Smooth muscle cell (in vitro differentiated cells): ENCODE data around the gene MIB2. TPM values are rescaled to one million over a fixed set of nuclear protein-coding genes. Genes with fewer than 3 reads are reported as not detected.

Experiments
- DNase-seq: peaks from one replicate; lab custom pipeline; 2025; ENCODE audit not compliant: unreplicated experiment; lab: John Stamatoyannopoulos, UW
- H2AFZ ChIP-seq: fragments of 200-600 bp; sonication (generic); 2 replicates; pipeline ENCODE4 v1.6.0; 2016; ENCODE audit warnings: antibody characterized with exemption, low read depth, mild to moderate bottlenecking
- H3F3A ChIP-seq: fragments of 200-600 bp; sonication (generic); 2 replicates; pipeline ENCODE4 v1.6.0; 2017; ENCODE audit warnings: antibody characterized with exemption, low read depth
- H3K27ac ChIP-seq: fragments of 200-600 bp; sonication (generic); 2 replicates; pipeline ENCODE4 v1.5.1; 2016; ENCODE audit warnings: low read depth, mild to moderate bottlenecking
- H3K27me3 ChIP-seq: fragments of 200-600 bp; sonication (generic); 2 replicates; pipeline ENCODE4 v1.6.1; 2016; ENCODE audit warnings: low read depth, mild to moderate bottlenecking
- H3K36me3 ChIP-seq: fragments of 200-600 bp; sonication (generic); 2 replicates; pipeline ENCODE4 v1.5.1; 2016; ENCODE audit warnings: low read depth
- H3K4me1 ChIP-seq: fragments of 200-600 bp; sonication (generic); 2 replicates; pipeline ENCODE4 v1.5.1; 2016; ENCODE audit warnings: low read depth
- H3K4me2 ChIP-seq: fragments of 200-600 bp; sonication (generic); 2 replicates; pipeline ENCODE4 v1.6.0; 2016; ENCODE audit warnings: mild to moderate bottlenecking
- H3K4me3 ChIP-seq: fragments of 200-600 bp; sonication (generic); 2 replicates; pipeline ENCODE4 v1.5.1; 2016; ENCODE audit warnings: mild to moderate bottlenecking
- H3K79me2 ChIP-seq: fragments of 200-600 bp; sonication (generic); 2 replicates; pipeline ENCODE4 v1.6.0; 2016; ENCODE audit warnings: low read depth, mild to moderate bottlenecking
- H3K9ac ChIP-seq: fragments of 200-600 bp; sonication (generic); 2 replicates; pipeline ENCODE4 v1.6.0; 2016; ENCODE audit warnings: low read depth
- H3K9me3 ChIP-seq: fragments of 200-600 bp; sonication (generic); replicated peaks from 2 replicates; pipeline ENCODE4 v1.5.1; 2016; ENCODE audit warnings: low read depth
- H4K20me1 ChIP-seq: fragments of 200-600 bp; sonication (generic); 2 replicates; pipeline ENCODE4 v1.6.0; 2016; ENCODE audit warnings: low read depth
- WGBS: methylation state at CpG from one replicate; pipeline ENCODE4 v1.1.7; 2016; ENCODE audit warnings: low lambda C conversion rate; 5-methylcytosine and 5-hydroxymethylcytosine counted together
- polyA plus RNA-seq: library from polyadenylated mRNA; unstranded; fragments of >200 nt; fragmentation: Nextera tagmentation; extraction: Ambion mirVana; gene quantifications from 2 replicates; pipeline ENCODE4 v1.2.1, GENCODE V29; 2016
- total RNA-seq: library from RNA; depleted of rRNA; stranded (reverse); fragments of >200 nt; gene quantifications from 2 replicates; pipeline ENCODE4 v1.2.3, GENCODE V29; 2014
- TF ChIP-seq, protein P1 (sequence below): fragments of 200-600 bp; sonication (generic); IDR thresholded peaks from 2 replicates; pipeline ENCODE4 v1.5.1; 2017; ENCODE audit warnings: borderline replicate concordance, mild to moderate bottlenecking, antibody characterized with exemption; ENCODE audit not compliant: insufficient read depth, poor library complexity, severe bottlenecking

Gene MIB2
- total and polyA plus RNA-seq, 2 experiments from 2014 or later: 42.7 to 61.2 TPM

DNA sequence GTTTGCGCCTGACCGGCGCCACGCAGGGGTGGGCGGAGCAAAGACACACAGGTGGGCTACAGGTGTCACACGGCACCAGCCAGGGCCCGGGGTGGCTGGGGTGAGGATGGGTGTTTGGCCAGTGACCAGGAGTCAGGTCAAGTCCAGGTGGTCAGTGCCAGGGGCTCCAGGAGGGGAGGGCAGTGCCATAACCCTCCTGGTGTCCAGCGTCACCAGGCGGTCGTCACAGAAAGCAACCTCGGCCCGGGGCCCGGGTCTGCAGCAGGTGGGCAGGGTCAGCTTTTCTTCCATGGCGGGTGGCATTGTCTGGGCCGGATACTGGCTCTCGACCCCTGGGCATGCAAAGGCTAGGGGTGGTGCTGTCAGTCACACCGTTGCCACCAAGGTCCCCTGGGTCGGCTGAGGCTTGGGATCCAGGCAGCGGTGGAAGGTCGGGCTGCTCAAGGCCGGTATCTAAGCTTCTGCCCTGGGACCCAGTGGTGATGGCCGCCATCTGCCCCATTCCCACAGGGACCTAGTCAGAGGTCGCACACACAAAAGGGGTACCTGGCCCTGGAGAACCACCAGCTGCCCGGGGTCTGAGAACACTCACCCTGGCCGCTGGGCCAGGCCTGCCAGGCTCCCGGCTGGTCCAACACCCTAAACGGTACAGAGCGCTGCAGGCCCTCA is 17.1 kb upstream of the MIB2 start:
- no peak for DNase-seq
- 93% methylated on average over 28 of the region's 28 CpGs for WGBS
- TF ChIP-seq, protein P1, sequence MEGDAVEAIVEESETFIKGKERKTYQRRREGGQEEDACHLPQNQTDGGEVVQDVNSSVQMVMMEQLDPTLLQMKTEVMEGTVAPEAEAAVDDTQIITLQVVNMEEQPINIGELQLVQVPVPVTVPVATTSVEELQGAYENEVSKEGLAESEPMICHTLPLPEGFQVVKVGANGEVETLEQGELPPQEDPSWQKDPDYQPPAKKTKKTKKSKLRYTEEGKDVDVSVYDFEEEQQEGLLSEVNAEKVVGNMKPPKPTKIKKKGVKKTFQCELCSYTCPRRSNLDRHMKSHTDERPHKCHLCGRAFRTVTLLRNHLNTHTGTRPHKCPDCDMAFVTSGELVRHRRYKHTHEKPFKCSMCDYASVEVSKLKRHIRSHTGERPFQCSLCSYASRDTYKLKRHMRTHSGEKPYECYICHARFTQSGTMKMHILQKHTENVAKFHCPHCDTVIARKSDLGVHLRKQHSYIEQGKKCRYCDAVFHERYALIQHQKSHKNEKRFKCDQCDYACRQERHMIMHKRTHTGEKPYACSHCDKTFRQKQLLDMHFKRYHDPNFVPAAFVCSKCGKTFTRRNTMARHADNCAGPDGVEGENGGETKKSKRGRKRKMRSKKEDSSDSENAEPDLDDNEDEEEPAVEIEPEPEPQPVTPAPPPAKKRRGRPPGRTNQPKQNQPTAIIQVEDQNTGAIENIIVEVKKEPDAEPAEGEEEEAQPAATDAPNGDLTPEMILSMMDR: no peak

DNA sequence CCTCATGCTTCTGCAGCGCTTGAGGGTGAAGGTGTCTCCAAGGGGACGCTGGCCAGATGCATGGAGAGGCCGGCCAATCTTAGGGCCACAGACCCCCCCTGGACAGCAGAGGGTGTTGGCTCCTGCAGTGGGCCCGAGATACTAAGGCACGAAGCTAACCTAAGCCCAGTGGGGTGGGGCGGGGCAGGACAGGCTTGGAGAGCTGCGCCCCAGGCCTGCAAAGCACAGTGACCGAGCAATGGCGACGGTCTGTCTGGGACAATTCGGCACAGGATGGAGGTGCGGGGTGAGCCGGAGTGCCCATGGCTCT is 16.6 kb upstream of the MIB2 start:
- H3K4me1 ChIP-seq: no peaks in the 10 kb centered on the region
- WGBS: 95% methylated on average over 9 of the region's 13 CpGs
- H3K36me3 ChIP-seq: no peaks in the 10 kb centered on the region
- H3F3A ChIP-seq: no peaks in the 10 kb centered on the region
- H3K4me3 ChIP-seq: no peak overlapping the region
- no peaks in the 10 kb centered on the region for H4K20me1 ChIP-seq
- H3K4me2 ChIP-seq: no peak overlapping the region
- H3K9me3 ChIP-seq: no peaks in the 10 kb centered on the region
- TF ChIP-seq, protein P1: no peak
- H3K27me3 ChIP-seq: peaks cover 55% of the 10 kb centered on the region
- no peaks in the 10 kb centered on the region for H3K79me2 ChIP-seq
- no peak for DNase-seq
- no peak overlapping the region for H2AFZ ChIP-seq
- H3K9ac ChIP-seq: no peak overlapping the region
- H3K27ac ChIP-seq: no peak overlapping the region

More for the DNA sequence above, 17.1 kb upstream of the MIB2 start:
- H2AFZ ChIP-seq: no peak overlapping the region
- H3K4me1 ChIP-seq: no peaks in the 10 kb centered on the region
- no peak overlapping the region for H3K9ac ChIP-seq
- H3K4me3 ChIP-seq: no peak overlapping the region
- no peaks in the 10 kb centered on the region for H4K20me1 ChIP-seq
- H3K27me3 ChIP-seq: peaks cover 53% of the 10 kb centered on the region
- H3K79me2 ChIP-seq: no peaks in the 10 kb centered on the region
- H3F3A ChIP-seq: no peaks in the 10 kb centered on the region
- no peak overlapping the region for H3K4me2 ChIP-seq
- no peaks in the 10 kb centered on the region for H3K36me3 ChIP-seq
- H3K27ac ChIP-seq: no peak overlapping the region
- H3K9me3 ChIP-seq: no peaks in the 10 kb centered on the region

DNA sequence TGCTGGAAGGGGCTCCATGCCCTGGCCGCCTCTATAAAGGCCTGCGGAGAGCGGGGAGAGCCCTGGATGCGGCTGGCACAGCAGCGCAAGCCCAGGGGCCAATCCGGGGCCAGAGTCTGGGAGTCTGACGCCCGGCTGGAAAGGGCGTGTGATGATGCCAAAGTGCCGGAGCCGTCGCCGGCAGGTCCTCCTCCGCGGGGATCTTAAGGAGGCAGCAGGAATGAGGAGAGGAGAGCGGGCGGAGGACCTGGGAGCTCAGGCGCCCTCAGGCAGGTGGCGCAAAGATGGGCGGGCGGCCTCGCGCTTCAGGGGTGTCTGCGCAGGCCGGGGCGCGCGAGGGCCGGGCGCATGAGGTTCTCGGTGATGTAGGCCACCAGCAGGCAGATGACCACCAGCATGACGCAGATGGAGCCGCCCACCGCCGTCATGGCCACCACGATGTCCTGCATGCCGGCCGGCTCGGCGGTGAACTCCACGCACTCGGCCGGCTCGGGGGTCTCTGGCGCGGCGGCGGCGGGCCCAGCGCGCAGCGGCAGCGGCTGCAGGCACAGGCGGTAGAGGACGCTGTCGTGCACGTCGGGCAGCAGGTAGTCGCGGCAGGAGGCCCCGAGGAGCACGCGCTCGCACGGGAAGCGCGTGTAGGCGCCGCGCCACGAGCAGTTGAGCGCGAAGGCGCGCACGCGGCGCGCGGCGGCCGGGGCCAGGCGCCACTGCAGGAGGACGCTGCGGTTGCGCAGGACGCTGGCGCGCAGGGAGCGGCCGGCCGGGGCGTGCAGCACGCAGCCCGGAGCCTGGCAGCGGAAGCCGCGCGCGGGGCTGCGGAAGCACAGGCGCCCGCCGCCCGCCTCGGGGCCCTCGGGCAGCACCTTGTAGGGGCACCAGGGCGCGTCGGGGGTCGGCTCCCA is 16.0 kb upstream of the MIB2 start:
- 15% methylated on average over 70 of the region's 111 CpGs for WGBS
- H3F3A ChIP-seq: no peaks in the 10 kb centered on the region
- H3K9ac ChIP-seq: no peak overlapping the region
- H3K4me1 ChIP-seq: no peaks in the 10 kb centered on the region
- no peaks in the 10 kb centered on the region for H3K36me3 ChIP-seq
- H3K27me3 ChIP-seq: peaks cover 57% of the 10 kb centered on the region
- H3K9me3 ChIP-seq: no peaks in the 10 kb centered on the region
- H3K27ac ChIP-seq: no peak overlapping the region
- no peak overlapping the region for H2AFZ ChIP-seq
- no peaks in the 10 kb centered on the region for H4K20me1 ChIP-seq
- no peaks in the 10 kb centered on the region for H3K79me2 ChIP-seq
- DNase-seq: no peak
- TF ChIP-seq, protein P1: no peak
- H3K4me3 ChIP-seq: peak overlapping the region; percentile 35
- H3K4me2 ChIP-seq: peak overlapping the region; percentile 76
